Neural cell (in vitro differentiated cells): ENCODE measurements around the gene MYL6B. TPM values are rescaled to one million over a fixed set of nuclear protein-coding genes. Genes with fewer than 3 reads are reported as not detected.

Experiments
- H2AFZ ChIP-seq: fragments of 200-600, 300-800 bp; sonication (generic), shearing (Covaris generic); 2 replicates; pipeline ENCODE4 v1.6.0; 2014; ENCODE audit warnings: low read depth, mild to moderate bottlenecking, antibody characterized with exemption, low read length, moderate library complexity
- H3F3A ChIP-seq: fragments of 200-600 bp; shearing (Covaris generic); 2 replicates; pipeline ENCODE4 v1.6.1; 2016; ENCODE audit warnings: mild to moderate bottlenecking, moderate library complexity, mixed read lengths, antibody characterized with exemption, low read length; ENCODE audit not compliant: insufficient read depth, poor library complexity, severe bottlenecking
- H3K27ac ChIP-seq: fragments of 200-600, 300-800 bp; sonication (generic), shearing (Covaris generic); 2 replicates; pipeline ENCODE4 v1.5.1; 2014; ENCODE audit warnings: mild to moderate bottlenecking, low read length, moderate library complexity
- H3K27me3 ChIP-seq: fragments of 300-800, 200-600 bp; sonication (generic), shearing (Covaris generic); 2 replicates; pipeline ENCODE4 v1.6.0; 2014; ENCODE audit warnings: mild to moderate bottlenecking, low read depth, low read length, moderate library complexity; ENCODE audit not compliant: insufficient read depth
- H3K36me3 ChIP-seq: fragments of 300-800, 200-600 bp; sonication (generic), shearing (Covaris generic); 2 replicates; pipeline ENCODE4 v1.5.1; 2014; ENCODE audit warnings: mild to moderate bottlenecking, antibody characterized with exemption, low read length, moderate library complexity; ENCODE audit not compliant: insufficient read depth
- H3K4me2 ChIP-seq: fragments of 300-800, 200-600 bp; sonication (generic), shearing (Covaris generic); 2 replicates; pipeline ENCODE4 v1.6.0; 2014; ENCODE audit warnings: mild to moderate bottlenecking, low read length
- H3K4me3 ChIP-seq: fragments of 300-800, 200-600 bp; sonication (generic), shearing (Covaris generic); 2 replicates; pipeline ENCODE4 v1.5.1; 2014; ENCODE audit warnings: mild to moderate bottlenecking, low read length, moderate library complexity
- H3K79me2 ChIP-seq: fragments of 200-600 bp; shearing (Covaris generic); replicated peaks from 2 replicates; pipeline ENCODE4 v1.6.0; 2014; ENCODE audit warnings: mild to moderate bottlenecking, low read length, moderate library complexity; ENCODE audit not compliant: insufficient read depth
- H3K9ac ChIP-seq: fragments of 300-800, 200-600 bp; sonication (generic), shearing (Covaris generic); 2 replicates; pipeline ENCODE4 v1.6.1; 2016; ENCODE audit warnings: mild to moderate bottlenecking, low read length, mixed read lengths
- H3K9me2 ChIP-seq: fragments of 200-600 bp; shearing (Covaris generic); 2 replicates; pipeline ENCODE4 v1.6.1; 2016; ENCODE audit warnings: mild to moderate bottlenecking, low read length, mixed read lengths; ENCODE audit not compliant: insufficient read depth
- H3K9me3 ChIP-seq: fragments of 200-600, 300-800 bp; sonication (generic), shearing (Covaris generic); 2 replicates; pipeline ENCODE4 v1.6.1; 2016; ENCODE audit warnings: mild to moderate bottlenecking, mixed run types, low read length, moderate library complexity, mixed read lengths
- H4K20me1 ChIP-seq: fragments of 200-600 bp; shearing (Covaris generic); 2 replicates; pipeline ENCODE4 v1.6.1; 2016; ENCODE audit warnings: mild to moderate bottlenecking, mixed run types; ENCODE audit not compliant: insufficient read depth
- EP300 ChIP-seq: fragments of 450-650 bp; conservative IDR thresholded peaks from 2 replicates; pipeline ENCODE4 v1.6.1; 2014; ENCODE audit warnings: antibody characterized with exemption, mild to moderate bottlenecking, moderate library complexity; ENCODE audit not compliant: poor library complexity, severe bottlenecking
- EZH2 ChIP-seq: fragments of 200-600, 300-800 bp; shearing (Covaris generic), sonication (generic); IDR thresholded peaks from 2 replicates; pipeline ENCODE4 v1.6.1; 2014; ENCODE audit warnings: antibody characterized with exemption, low read length, borderline replicate concordance, mild to moderate bottlenecking; ENCODE audit not compliant: insufficient read depth, poor library complexity, severe bottlenecking
- MXI1 ChIP-seq: fragments of 450-650 bp; conservative IDR thresholded peaks from 2 replicates; pipeline ENCODE4 v1.6.1; 2014; ENCODE audit warnings: antibody characterized with exemption, mild to moderate bottlenecking; ENCODE audit not compliant: poor library complexity, severe bottlenecking
- POLR2AphosphoS5 ChIP-seq: IDR thresholded peaks from 2 replicates; pipeline ENCODE4 v1.6.1; 2012
- RAD21 ChIP-seq: fragments of 450-650 bp; conservative IDR thresholded peaks from 2 replicates; pipeline ENCODE4 v1.6.1; 2014; ENCODE audit warnings: antibody characterized with exemption, mild to moderate bottlenecking, moderate library complexity
- SMC3 ChIP-seq: fragments of 450-650 bp; conservative IDR thresholded peaks from 2 replicates; pipeline ENCODE4 v1.6.1; 2014; ENCODE audit warnings: antibody characterized with exemption, mild to moderate bottlenecking, moderate library complexity; ENCODE audit not compliant: poor library complexity
- TAF1 ChIP-seq: IDR thresholded peaks from 2 replicates; pipeline ENCODE4 v1.6.1; 2012; ENCODE audit warnings: low read depth
- polyA plus RNA-seq: library from polyadenylated mRNA; depleted of rRNA; stranded (reverse); fragments of >200 nt; gene quantifications from 2 replicates; pipeline ENCODE4 v1.2.3, GENCODE V29; 2014
- TF ChIP-seq, protein P1 (sequence below): fragments of 450-650 bp; IDR thresholded peaks from 2 replicates; pipeline ENCODE4 v1.5.1; 2014; ENCODE audit warnings: antibody characterized with exemption, mild to moderate bottlenecking, moderate library complexity; ENCODE audit not compliant: poor library complexity, severe bottlenecking
- TF ChIP-seq, protein P2 (sequence below): IDR thresholded peaks from 2 replicates; pipeline ENCODE4 v1.6.1; 2012; ENCODE audit warnings: borderline replicate concordance

The MYL6B gene
- polyA plus RNA-seq, 1 donor from 2014 or later, result 376 TPM

DNA sequence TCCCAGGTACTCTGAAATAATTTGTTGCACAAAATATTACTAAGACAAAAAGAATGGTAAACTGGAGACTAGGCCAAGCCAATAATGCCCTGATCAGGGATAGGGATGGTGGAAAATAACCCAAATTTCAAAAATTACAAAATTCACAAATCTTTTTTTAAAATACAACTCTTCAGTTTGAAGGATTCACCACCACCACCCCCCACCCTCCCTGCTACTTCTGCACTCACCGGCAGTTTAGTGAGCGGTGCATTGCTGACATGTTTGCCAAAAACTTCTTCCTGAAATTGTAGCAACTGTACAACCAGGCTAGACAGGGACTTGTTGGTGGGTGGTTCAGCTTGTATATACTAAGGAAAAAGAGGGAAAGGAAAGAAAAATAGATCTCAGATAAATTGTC, 34.6 kb downstream of the MYL6B start:
- H4K20me1 ChIP-seq, result no peaks in the 10 kb centered on the region
- H3F3A ChIP-seq, result peaks cover 7% of the 10 kb centered on the region
- peak overlapping the region; percentile 95 for H3K4me2 ChIP-seq
- H3K27ac ChIP-seq, result no peak overlapping the region
- H3K79me2 ChIP-seq, result peaks cover 35% of the 10 kb centered on the region
- peak overlapping the region; percentile 99 for H3K9ac ChIP-seq
- no peak overlapping the region for H2AFZ ChIP-seq
- peaks cover 14% of the 10 kb centered on the region for H3K36me3 ChIP-seq
- H3K9me3 ChIP-seq, result no peaks in the 10 kb centered on the region
- no peaks in the 10 kb centered on the region for H3K27me3 ChIP-seq
- peak overlapping the region; percentile 97 for H3K4me3 ChIP-seq
- no peaks in the 10 kb centered on the region for H3K9me2 ChIP-seq
- TF ChIP-seq MXI1, result no peak
- TF ChIP-seq SMC3, result no peak
- no peak for TF ChIP-seq POLR2AphosphoS5
- TF ChIP-seq EP300, result no peak
- TF ChIP-seq, protein P1, sequence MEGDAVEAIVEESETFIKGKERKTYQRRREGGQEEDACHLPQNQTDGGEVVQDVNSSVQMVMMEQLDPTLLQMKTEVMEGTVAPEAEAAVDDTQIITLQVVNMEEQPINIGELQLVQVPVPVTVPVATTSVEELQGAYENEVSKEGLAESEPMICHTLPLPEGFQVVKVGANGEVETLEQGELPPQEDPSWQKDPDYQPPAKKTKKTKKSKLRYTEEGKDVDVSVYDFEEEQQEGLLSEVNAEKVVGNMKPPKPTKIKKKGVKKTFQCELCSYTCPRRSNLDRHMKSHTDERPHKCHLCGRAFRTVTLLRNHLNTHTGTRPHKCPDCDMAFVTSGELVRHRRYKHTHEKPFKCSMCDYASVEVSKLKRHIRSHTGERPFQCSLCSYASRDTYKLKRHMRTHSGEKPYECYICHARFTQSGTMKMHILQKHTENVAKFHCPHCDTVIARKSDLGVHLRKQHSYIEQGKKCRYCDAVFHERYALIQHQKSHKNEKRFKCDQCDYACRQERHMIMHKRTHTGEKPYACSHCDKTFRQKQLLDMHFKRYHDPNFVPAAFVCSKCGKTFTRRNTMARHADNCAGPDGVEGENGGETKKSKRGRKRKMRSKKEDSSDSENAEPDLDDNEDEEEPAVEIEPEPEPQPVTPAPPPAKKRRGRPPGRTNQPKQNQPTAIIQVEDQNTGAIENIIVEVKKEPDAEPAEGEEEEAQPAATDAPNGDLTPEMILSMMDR, result no peak
- TF ChIP-seq TAF1, result no peak
- no peak for TF ChIP-seq EZH2
- TF ChIP-seq, protein P2, sequence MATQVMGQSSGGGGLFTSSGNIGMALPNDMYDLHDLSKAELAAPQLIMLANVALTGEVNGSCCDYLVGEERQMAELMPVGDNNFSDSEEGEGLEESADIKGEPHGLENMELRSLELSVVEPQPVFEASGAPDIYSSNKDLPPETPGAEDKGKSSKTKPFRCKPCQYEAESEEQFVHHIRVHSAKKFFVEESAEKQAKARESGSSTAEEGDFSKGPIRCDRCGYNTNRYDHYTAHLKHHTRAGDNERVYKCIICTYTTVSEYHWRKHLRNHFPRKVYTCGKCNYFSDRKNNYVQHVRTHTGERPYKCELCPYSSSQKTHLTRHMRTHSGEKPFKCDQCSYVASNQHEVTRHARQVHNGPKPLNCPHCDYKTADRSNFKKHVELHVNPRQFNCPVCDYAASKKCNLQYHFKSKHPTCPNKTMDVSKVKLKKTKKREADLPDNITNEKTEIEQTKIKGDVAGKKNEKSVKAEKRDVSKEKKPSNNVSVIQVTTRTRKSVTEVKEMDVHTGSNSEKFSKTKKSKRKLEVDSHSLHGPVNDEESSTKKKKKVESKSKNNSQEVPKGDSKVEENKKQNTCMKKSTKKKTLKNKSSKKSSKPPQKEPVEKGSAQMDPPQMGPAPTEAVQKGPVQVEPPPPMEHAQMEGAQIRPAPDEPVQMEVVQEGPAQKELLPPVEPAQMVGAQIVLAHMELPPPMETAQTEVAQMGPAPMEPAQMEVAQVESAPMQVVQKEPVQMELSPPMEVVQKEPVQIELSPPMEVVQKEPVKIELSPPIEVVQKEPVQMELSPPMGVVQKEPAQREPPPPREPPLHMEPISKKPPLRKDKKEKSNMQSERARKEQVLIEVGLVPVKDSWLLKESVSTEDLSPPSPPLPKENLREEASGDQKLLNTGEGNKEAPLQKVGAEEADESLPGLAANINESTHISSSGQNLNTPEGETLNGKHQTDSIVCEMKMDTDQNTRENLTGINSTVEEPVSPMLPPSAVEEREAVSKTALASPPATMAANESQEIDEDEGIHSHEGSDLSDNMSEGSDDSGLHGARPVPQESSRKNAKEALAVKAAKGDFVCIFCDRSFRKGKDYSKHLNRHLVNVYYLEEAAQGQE, result no peak
- no peak for TF ChIP-seq RAD21

DNA sequence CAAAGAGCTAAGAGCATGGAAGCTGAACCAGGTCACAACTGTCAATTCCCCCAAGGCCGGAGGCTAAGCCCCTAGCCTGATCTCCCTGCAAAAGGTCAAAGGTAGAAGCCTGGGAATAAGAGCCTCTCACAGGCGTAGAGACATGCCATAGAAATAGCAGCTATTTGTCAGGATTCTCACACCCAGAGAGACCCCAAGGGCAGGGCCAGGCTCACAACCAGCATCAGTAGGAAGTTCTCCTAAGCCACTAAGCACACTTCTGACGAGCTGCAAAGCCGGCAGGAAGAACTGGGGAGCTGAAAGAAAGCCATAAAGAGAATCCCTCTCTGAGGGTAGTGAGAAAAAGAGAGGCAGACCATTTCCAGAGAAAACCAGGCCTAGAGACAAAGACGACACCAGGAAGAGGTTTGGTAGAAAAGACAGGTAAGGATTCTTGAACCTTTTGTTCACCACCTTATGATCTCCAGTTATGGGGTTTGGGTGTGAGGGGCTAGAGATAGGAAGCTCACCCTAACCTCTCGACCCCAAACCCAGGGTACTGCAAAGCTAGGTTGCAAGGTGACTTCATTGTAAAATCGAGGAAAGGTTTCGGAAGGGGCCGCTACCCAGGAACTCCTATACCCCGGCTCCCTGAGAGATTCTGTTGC, 35.9 kb downstream of the MYL6B start:
- no peaks in the 10 kb centered on the region for H4K20me1 ChIP-seq
- peaks cover 35% of the 10 kb centered on the region for H3K79me2 ChIP-seq
- H3F3A ChIP-seq, result peaks cover 7% of the 10 kb centered on the region
- H2AFZ ChIP-seq, result peak overlapping the region; percentile 66
- H3K9me3 ChIP-seq, result no peaks in the 10 kb centered on the region
- no peaks in the 10 kb centered on the region for H3K9me2 ChIP-seq
- peak overlapping the region; percentile 97 for H3K4me3 ChIP-seq
- peaks cover 14% of the 10 kb centered on the region for H3K36me3 ChIP-seq
- peak overlapping the region; percentile 99 for H3K9ac ChIP-seq
- no peaks in the 10 kb centered on the region for H3K27me3 ChIP-seq
- TF ChIP-seq POLR2AphosphoS5, result no peak
- TF ChIP-seq MXI1, result no peak
- TF ChIP-seq, protein P2, result no peak
- no peak for TF ChIP-seq EZH2
- TF ChIP-seq, protein P1, result no peak
- TF ChIP-seq SMC3, result no peak
- TF ChIP-seq TAF1, result no peak
- TF ChIP-seq RAD21, result no peak
- TF ChIP-seq EP300, result no peak
- peak overlapping the region; percentile 95 for H3K4me2 ChIP-seq
- peak overlapping the region; percentile 97 for H3K27ac ChIP-seq
